GM18873 (cell line): ENCODE data around the gene FAM20C.
"Not testable (repeated sequence)": the region's sequence is repeated elsewhere in the genome, so short reads cannot be mapped to it uniquely, and the experiment has no call there.

Source experiments
- ATAC-seq: cut with Tn5 transposase; IDR thresholded peaks from one replicate; pipeline ENCODE4 v1.9.1; 2021; ENCODE audit warnings: mild to moderate bottlenecking, moderate library complexity, moderate number of reproducible peaks; ENCODE audit not compliant: unreplicated experiment, low FRiP score

The FAM20C gene

DNA sequence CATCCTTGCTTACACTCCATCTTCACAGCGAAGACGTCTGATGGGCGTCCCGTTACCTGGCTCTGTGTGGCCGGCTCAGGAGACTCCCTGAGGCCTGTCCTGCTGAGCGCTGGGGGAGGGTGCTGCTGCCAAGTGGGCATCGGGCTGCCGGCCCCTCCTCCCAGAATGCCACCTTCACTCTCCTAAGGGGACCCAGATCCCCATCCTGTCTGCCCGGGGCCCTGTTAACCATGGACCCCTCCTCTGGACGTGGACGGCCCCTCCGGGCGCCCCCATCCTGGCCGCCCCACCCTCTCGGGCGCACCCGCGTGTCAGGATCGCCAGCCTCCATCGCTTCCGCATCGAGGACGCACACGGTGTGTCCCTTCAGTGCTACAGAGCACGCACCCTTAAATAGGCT is 90.2 kb downstream of the FAM20C start:
- ATAC-seq: no peak

DNA sequence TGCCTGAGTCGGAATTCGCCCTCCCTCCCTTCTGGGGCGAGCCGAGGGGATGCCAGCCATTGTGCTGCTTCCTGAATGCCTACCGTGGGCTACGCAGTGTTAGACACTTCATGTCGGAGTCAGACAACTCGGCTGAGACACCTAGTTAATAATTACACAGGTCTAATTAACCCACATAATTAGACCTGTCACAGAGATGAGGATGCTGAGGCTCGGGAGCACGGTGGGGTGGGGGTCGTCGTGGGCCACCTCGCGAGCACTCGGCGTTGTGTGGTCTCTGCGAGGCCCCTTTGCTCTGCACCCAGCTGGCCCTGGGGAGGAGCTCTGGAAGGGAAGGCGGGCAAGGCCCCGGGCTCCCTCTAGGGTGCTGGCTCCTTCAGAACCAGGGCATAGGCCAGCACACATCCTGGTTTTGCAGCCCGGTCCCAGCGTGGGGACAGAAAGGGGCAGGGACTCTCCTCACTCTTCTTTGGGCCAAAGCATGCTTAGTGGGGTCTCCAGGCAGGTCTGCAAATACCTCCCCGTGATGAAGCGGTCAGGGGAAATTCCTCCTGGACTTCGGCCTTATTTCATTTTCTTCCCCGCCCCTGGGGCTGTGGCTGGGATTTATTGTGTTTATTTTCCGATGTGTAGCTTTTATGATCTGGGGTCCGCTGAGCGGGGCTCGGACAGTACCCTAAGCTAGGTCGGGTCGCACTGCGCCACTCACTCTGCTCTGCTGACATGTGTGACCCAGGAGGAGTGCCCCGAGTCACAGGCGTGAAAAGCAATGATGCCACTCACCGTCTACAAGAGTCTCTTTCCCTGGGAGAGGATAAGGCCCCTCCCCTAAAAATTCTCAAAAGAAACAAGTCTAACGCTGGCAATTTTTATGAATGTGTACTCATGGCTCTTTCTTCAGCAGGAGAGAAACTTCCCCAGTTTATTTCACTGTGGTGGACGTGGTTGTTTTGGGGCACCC is 92.7 kb downstream of the FAM20C start:
- no peak for ATAC-seq

DNA sequence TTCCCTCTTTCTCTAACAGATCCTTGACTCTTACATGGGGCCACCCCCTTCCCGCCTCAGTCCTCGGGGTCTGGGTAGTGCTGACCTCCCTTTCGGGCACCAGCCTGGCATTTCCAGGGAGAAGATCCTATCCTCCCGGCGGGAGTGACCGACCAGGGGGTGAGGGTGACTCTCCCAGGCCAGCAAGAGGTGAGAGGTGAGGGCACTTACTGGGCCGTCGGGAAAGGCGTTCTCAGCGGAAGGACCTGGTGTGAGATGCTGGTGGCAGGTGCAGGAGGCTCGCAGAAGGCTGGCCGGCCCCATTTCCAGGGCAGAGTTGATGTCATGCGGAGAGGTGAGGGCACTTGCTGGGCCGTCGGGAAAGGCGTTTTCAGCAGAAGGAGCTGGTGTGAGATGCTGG is 93.4 kb downstream of the FAM20C start:
- ATAC-seq: no peak

DNA sequence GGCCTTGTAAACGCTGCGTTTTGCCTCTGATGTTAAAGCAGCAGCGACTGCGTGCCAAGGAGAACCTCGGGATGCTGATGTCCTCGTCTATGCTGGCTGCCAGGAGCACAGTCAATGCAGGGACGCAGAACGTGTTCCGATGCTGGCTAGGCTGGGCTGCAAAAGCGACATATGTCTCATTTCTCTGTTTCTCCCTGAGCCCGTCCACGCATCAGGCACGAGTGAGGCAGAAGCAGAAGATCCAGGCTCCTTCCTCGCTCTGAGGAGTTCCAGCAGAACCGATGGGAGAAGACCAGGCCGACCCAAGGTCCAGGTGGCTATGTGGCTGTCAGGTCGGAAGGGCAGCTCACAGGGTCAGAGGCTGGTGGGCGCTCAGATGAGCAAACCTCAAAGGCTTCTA is 93.9 kb downstream of the FAM20C start:
- ATAC-seq: no peak

DNA sequence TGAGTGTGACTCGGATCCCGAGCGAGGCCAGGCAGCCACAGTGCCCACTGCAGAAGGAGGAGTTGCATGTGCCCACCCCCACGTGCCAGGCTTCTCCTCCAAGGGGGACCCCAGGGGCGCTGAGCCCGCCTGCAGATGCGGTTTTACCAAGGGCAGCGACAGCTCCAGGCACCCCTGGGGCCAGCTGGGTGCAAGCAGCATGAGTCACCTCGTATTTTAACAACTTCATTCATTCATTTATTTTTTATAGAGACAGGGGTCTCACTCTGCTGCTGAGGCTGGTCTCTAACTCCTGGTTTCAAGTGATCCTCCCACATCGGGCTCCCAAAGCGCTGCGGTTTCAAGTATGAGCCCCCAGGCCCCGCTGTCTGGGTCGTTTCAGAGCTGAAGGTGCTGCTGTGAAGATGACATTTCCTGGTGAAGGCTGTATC is 96.3 kb downstream of the FAM20C start:
- no peak for ATAC-seq

DNA sequence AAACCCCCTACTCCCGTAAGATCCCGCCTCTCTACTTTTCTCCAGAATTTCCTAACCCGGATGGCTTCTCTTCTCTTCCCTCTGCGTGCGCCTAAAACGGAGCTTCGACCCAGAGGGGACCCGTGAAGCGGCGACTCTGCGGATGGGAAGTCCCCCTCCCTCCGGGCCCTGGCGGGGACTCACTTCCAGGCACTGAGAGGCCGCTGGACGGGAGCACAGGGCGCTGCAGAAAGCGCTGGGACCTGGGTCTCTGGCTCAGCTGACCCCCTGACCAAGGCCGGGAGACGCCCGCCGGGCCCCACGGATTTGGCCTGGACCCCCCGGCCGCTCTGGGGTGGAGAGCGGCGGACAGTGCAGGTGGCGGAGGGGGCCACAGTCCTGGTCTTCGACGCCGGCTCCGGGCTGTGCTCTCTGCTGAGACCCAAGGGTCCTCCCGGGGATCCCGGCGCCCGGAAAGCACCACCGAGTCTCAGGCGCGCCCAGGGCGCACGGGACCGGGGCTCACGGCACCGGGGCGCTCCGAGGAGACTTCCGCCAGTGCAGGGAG is 96.9 kb downstream of the FAM20C start:
- ATAC-seq: no peak

DNA sequence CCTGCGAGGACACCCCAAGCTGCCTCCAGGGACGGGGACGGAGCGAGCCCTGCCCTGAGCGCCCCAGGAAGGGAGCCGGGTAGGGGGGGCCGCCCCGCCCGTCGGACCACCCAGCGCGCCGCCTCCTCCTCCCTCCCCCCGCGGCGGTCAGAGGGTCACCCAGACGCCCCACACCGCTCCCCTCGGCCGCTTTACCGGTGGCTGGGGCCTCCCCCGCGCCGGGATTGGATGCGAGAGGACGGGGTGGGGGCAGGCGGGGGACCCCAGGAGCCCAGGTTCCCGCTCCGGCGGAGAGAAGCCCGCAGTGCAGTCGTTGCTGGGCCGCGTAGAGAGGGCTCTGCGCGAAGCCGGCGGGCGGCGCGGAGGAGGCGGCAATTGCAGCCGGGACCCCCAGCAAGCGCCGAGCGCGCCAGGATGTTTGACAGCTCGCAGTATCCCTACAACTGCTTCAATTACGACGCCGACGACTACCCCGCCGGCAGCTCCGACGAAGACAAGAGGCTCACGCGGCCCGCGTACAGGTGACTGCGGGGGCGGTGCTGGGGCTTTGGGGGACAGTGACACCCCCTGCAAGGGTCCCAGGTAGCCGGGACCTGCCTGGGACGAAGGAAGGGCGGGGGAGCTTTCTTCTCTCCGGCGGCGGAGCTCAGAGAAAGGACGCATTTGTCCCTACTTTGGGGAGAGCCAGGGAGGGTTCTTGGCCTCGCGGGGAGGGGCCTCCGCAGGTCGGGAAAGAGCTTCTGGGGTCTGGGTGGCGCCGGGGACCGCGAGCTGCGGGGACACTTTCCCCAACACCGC is 97.6 kb downstream of the FAM20C start, which contains the start of gene FOXL3:
Gene FOXL3 (plus strand): TSS at position 415 of the 798 bp plus-strand sequence. CDS start 0 bp downstream, at position 415.
- ATAC-seq: no peak

DNA sequence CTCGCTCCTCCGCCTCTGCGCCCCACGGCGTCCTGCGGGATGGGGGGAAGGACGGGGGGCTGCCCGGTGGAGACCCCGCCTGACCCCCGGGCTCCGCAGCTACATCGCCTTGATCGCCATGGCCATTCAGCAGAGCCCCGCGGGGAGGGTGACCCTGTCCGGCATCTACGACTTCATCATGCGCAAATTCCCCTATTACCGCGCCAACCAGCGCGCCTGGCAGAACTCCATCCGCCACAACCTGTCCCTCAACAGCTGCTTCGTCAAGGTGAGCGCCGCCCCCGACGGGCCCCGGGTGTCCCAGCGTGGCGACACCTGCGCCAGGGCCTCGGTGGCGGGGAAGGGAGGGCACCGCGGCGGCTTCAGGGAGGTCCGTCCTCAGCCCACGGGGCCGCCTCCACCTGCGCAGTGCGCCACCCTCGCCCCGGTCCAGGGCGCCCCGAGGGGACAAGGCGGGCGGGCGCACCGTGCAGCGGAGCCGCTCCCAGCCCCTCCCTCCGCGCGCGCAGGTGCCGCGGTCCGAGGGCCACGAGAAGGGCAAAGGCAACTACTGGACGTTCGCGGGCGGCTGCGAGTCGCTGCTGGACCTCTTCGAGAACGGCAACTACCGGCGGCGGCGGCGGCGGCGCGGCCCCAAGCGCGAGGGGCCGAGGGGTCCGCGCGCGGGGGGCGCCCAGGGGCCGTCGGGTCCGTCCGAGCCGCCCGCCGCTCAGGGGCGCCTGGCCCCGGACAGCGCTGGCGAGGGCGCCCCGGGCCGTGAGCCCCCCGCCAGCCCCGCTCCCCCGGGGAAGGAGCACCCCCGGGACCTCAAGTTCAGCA is 98.4 kb downstream of the FAM20C start:
- no peak for ATAC-seq

DNA sequence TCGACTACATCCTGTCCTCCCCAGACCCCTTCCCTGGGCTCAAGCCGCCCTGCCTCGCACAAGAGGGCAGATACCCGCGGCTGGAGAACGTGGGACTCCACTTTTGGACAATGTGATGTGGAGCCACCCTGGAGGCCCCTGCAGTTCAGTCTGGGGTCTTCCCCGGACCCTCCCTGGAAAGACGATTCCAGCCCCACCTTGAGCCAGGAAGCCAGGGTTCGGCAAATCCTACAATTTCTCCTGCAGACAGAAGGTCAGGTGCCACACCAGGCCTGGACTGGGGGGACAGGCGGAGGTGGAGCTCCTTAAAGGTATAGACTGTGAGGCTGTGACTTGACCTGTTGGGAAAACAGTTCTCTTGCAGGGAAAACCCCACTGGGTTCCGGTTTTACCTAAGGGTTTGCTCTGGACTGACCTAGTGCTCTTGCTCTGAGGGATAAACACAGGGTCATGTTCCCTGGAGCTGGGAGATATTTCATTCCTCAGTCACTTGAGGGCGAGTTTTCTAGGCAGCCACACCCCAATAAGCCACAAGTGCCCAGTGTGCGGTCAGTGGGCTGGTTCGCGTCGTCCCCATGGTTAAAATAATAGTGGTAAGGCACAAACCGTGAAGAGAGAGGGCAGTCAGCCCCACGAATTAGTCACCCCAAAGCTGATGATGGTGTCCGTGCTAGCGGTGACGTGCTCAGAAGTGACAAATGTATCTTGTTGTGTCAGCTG is 99.2 kb downstream of the FAM20C start:
- no peak for ATAC-seq

DNA sequence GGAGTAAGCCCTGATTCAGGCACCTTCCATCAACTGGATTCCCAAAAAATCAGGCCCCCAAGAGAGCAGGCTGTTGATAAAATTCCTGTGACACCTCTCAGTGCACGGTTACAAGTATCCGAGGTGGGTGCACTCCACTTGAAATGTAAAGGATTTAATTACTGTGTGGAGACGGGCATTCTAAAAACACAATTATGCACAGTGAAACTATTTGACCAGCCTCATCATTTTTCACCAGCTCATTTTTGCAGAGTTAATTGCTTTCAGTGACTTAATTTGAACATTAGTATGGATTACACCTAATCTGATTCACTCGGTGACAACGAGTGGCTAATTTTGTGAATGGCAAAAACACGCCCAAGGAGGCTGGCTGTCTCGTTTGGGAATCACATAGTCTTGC is 99.9 kb downstream of the FAM20C start:
- no peak for ATAC-seq

DNA sequence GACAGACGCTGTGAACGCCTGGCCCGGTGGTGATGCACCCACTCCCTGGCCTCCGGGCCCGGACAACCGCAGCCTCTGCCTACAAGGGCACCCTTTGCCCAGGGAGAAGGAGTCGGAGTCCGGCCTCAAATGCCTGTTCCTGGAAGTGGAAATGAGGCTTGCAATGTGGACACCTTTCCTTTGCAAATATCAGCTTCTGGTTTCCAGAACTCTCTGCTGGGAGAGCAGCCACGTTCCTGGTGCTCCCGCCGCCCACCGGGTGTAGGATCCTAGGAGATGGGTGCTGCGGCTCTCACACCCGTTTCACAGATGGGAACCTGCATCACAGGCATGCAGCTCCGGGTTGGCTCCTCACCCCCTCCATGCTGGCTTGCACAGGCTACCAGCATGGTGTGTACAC is 100.5 kb downstream of the FAM20C start:
- no peak for ATAC-seq

DNA sequence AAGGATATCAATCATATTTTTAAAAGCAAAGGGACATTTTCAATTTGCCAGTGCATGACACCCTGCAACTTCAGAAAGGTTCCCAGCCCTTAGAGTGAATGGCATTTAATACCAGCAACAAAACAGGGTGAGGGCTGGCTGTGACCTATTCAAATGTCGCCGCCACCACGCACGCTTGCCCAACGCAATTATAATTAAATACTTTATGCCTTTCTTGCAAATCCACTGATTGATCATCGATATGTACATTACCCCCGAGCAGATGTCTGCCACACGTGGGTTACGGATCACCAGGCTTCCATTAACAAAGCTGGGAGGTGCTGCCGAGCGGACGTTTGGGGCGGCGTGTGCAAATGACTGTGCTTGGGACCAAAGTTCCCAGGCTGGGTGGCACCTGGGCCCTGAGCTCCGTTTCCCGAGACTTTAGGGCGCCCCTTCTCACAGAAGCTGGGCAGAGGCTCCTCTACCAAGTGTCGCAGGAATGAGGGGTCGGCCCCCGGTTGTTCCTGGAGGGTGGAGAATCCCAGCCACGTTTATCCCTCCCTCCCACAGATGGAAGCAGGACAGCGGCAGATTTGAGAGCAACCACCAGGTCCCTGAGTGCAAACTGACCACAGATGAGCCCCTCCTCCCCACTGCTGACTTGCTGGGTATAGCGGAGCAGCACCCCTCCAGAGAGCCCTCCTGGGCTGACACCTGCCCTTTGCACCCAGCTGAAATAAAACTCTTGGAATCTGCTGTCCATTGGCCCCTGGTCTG is 101.5 kb downstream of the FAM20C start:
- ATAC-seq: no peak

DNA sequence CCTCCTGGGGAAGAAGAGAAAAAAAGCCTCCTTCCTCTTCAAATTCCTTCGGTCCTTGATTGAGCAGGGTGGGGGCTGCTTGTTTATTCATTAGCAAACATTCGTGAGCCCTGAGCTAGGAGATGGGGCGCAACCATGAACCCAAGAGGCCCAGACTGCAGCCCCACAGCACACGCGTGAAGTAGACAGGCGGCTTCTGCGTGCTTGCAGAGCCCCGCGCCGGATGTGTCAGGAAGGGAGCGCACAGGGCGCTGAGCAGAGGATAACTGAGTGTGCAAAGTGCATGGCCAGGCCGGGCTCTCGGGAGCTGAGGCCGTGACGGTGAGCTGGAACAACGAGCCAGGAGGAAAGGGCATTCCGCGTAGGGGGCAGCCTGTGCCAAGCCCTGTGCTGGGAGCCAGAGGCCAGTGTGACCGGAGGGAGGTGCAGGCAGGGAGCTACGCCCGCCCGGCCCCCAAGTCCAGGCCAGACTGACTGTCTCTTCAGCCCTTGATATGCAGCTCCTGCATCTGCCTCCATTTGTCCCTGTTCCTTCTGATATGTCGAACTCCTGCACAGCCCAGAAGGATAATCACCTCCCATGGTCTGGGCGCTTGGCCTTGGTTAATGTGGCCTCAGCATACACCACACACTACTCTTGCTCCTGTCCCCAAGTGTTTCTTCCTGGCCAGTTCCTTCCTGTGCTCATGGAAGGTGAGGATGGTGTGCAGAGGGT is 102.2 kb downstream of the FAM20C start:
- ATAC-seq: no peak

DNA sequence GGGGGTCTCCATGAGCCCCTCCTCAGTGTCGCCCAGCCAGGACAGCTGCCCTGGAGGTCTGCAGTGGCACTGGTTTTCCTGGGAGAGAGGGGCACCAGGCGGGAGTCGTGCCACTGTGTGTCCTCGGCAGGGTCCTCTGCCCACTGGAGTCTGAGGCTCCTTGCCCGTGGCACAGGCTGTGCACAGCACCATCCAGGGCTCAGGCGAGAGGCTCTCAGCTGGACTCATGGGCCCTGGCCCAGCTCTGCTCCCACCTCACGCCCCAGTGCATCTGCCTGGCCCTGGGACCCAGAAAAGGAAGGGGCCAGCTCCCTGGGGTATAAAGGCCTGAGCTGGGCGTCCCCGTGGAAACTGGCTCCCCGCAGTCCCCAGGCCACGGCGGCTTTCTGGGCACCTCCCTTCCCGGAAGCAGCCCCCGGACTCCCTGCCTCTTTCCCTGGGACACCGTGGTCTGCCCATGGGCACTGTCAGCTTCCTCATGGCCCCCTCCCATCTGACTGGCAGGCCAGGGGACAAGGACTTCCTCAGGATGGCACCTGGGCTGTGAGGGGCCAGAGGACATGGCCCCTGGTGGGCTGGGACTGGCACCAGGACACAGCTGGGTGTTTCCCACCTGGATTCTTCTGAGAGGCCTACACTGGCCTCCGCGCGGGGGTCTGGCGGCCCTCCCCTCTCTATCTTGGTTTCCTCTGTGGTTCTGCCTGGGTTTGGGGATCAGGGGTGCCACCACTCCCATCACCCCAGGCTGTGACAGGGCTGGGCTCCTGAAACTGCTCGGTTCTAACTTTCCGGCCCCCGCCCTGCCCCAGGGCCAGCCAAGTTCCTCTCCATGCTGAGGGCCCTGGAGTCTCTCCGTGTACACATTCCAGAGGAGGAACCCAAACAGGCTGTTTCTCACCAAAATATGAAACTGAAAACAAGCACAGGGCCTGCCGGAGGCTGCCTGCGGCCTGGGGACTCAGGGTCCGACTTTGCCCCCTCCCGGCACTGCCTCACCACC is 103.1 kb downstream of the FAM20C start:
- ATAC-seq: no peak

DNA sequence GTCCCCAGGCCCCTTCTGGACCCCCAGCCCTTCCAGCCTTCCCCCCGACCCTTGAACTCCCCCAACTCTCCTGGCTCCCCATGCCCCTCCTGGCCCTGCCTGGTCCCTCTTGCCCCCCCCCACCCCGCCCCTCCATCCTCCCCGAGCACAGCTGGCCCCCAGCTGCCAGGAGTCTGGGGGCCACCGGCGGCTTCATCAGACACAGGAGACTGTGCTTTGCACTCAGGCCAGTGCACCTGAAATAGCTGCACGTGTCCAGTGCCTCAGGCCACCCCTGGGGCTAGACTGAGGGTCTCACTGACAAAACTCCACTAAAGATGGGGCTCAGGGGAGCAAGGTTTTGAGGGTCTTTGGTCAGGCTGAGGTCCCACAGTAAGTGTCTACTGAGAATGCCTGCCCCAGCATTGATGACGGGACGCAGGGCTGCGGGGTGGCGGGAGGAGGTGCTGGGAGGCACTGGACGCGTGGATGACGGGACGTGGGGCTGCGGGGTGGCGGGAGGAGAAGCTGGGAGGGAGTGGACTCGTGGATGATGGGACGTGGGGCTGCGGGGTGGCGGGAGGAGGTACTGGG is 104.1 kb downstream of the FAM20C start:
- no peak for ATAC-seq

DNA sequence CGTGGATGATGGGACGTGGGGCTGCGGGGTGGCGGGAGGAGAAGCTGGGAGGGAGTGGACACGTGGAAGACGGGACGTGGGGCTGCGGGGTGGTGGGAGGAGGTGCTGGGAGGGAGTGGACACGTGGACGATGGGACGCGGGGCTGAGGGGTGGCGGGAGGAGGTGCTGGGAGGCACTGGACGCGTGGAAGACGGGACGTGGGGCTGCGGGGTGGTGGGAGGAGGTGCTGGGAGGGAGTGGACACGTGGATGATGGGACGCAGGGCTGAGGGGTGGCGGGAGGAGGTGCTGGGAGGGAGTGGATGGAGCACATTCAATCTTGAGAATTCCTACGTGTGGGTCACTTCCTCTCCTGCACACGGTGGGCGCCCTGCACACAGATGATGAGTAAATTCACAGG is 104.8 kb downstream of the FAM20C start:
- not testable (repeated sequence) for ATAC-seq
